ENCODE measurements around the gene ORAI1.

DNA sequence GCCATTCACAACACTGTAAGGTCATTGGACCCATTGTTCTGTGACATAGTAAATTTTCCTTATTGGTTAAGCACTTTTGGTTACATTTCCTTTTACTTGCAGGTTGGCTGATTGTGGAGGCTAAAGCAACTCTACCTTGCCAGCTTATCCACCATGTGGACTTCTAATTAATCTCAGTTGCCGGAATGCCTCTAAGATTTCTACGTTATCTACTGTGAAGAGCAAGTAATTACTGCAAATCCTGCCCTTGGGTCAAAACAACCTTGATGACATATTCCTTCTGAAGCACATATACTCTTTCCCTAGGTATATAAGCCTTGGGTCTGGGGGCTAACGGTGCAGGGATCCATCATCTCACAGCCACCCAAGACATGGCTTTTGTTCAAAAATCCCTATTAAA, 62.6 kb downstream of the ORAI1 start:
- TF ChIP-seq, protein P1, sequence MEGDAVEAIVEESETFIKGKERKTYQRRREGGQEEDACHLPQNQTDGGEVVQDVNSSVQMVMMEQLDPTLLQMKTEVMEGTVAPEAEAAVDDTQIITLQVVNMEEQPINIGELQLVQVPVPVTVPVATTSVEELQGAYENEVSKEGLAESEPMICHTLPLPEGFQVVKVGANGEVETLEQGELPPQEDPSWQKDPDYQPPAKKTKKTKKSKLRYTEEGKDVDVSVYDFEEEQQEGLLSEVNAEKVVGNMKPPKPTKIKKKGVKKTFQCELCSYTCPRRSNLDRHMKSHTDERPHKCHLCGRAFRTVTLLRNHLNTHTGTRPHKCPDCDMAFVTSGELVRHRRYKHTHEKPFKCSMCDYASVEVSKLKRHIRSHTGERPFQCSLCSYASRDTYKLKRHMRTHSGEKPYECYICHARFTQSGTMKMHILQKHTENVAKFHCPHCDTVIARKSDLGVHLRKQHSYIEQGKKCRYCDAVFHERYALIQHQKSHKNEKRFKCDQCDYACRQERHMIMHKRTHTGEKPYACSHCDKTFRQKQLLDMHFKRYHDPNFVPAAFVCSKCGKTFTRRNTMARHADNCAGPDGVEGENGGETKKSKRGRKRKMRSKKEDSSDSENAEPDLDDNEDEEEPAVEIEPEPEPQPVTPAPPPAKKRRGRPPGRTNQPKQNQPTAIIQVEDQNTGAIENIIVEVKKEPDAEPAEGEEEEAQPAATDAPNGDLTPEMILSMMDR (tag by site-specific recombination; IDR thresholded peaks at IDR 0.05) = no peak
- TF ChIP-seq ZNF302 (tag by site-specific recombination; IDR thresholded peaks at IDR 0.05; ENCODE audit: low read depth) = no peak
- TF ChIP-seq SP2 (tag by site-specific recombination; IDR thresholded peaks at IDR 0.05) = no peak
- no peak for TF ChIP-seq ZSCAN30 (tag by site-specific recombination; IDR thresholded peaks at IDR 0.05)
- no peak for TF ChIP-seq ZNF560 (tag by site-specific recombination; IDR thresholded peaks at IDR 0.05; ENCODE audit: borderline replicate concordance)
- TF ChIP-seq ZNF416 (tag by site-specific recombination; IDR thresholded peaks at IDR 0.05) = no peak
- no peak for TF ChIP-seq ZNF701 (tag by site-specific recombination; IDR thresholded peaks at IDR 0.05)
- TF ChIP-seq ZNF223 (tag by site-specific recombination; IDR thresholded peaks at IDR 0.05) = no peak

Measured in HEK293 (cell line).